ENCODE results near the gene DLX1.
A peak's percentile ranks its signal among the peaks of the same experiment; 100 is the strongest.

Gene DLX1

GRCh38 chr2:172098287-172098649 lies 13.0 kb downstream of the DLX1 start:
- Histone ChIP-seq H3K27ac (ENCODE audit: extremely low read depth, low read depth, low read length) (peak overlapping the region; percentile 99), H3K36me3 (ENCODE audit: control insufficient read depth in 2 of 2, insufficient read depth in 1 of 2, low read length in 2 of 2) (peaks cover 0 to 22% of the 10 kb centered on the region in 2 experiments; a peak in 1 of 3 replicates), H3K4me3 (ENCODE audit: low read depth, low read length) (peak overlapping the region; percentile 67; the same call in 1 of the 2 replicates), H3K9me3 (ENCODE audit: control insufficient read depth, insufficient read depth, low read depth, low read length) (no peaks in the 10 kb centered on the region), H3K4me1 (ENCODE audit: control insufficient read depth, insufficient read depth, low read length) (peaks cover 15% of the 10 kb centered on the region)
- CTCF ChIA-PET, result interaction anchor here (0.6 to 1.3 kb wide), 3 partner anchors 17 to 395 kb away, joined by 3 read pairs; no protein-coding TSS in a partner anchor
- TF ChIP-seq ZSCAN16 (tag by site-specific recombination; IDR thresholded peaks at IDR 0.05), result no peak
- TF ChIP-seq, protein P1, sequence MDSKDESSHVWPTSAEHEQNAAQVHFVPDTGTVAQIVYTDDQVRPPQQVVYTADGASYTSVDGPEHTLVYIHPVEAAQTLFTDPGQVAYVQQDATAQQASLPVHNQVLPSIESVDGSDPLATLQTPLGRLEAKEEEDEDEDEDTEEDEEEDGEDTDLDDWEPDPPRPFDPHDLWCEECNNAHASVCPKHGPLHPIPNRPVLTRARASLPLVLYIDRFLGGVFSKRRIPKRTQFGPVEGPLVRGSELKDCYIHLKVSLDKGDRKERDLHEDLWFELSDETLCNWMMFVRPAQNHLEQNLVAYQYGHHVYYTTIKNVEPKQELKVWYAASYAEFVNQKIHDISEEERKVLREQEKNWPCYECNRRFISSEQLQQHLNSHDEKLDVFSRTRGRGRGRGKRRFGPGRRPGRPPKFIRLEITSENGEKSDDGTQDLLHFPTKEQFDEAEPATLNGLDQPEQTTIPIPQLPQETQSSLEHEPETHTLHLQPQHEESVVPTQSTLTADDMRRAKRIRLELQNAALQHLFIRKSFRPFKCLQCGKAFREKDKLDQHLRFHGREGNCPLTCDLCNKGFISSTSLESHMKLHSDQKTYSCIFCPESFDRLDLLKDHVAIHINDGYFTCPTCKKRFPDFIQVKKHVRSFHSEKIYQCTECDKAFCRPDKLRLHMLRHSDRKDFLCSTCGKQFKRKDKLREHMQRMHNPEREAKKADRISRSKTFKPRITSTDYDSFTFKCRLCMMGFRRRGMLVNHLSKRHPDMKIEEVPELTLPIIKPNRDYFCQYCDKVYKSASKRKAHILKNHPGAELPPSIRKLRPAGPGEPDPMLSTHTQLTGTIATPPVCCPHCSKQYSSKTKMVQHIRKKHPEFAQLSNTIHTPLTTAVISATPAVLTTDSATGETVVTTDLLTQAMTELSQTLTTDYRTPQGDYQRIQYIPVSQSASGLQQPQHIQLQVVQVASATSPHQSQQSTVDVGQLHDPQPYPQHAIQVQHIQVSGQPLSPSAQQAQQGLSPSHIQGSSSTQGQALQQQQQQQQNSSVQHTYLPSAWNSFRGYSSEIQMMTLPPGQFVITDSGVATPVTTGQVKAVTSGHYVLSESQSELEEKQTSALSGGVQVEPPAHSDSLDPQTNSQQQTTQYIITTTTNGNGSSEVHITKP (tag by site-specific recombination; IDR thresholded peaks at IDR 0.05), result peak; percentile 64
- TF ChIP-seq ZNF585B (tag by site-specific recombination; IDR thresholded peaks at IDR 0.05), result no peak
- POLR2A ChIA-PET, result interaction anchor here (0.6 to 8.7 kb wide), 6 partner anchors 14 to 210 kb away, joined by 3 to 147 read pairs (median 6); partner anchors contain the start of genes DLX1, HAT1 and SLC25A12

GRCh38 chr2:172098650-172099471 lies 13.6 kb downstream of the DLX1 start:
- Histone ChIP-seq H3K36me3 (ENCODE audit: control insufficient read depth in 2 of 2, insufficient read depth in 1 of 2, low read length in 2 of 2) (peaks cover 0 to 22% of the 10 kb centered on the region in 2 experiments; a peak in 1 of 3 replicates), H3K4me3 (ENCODE audit: low read depth, low read length) (peak overlapping the region; percentile 67), H3K27ac (ENCODE audit: extremely low read depth, low read depth, low read length) (peak overlapping the region; percentile 99), H3K9me3 (ENCODE audit: control insufficient read depth, insufficient read depth, low read depth, low read length) (no peaks in the 10 kb centered on the region), H3K4me1 (ENCODE audit: control insufficient read depth, insufficient read depth, low read length) (peaks cover 19% of the 10 kb centered on the region)
- ChIA-PET CTCF (interaction anchor here (0.6 to 1.4 kb wide), 6 partner anchors 17 to 395 kb away, joined by 3 to 4 read pairs (median 3); no protein-coding TSS in a partner anchor), POLR2A (interaction anchor here (0.6 to 8.7 kb wide), 7 partner anchors 15 to 211 kb away, joined by 3 to 147 read pairs (median 6); partner anchors contain the start of genes DLX1, HAT1 and SLC25A12)
- 0 out of 2 replicates have a peak, but pooled peaks have one; percentile 62 for TF ChIP-seq TCF7L2 (IDR thresholded peaks at IDR 0.05; ENCODE audit: borderline replicate concordance, low read depth, low read length)
- TF ChIP-seq GLI4 (tag by site-specific recombination; IDR thresholded peaks at IDR 0.05), result peak; percentile 61; the same call in 1 of the 2 replicates
- TF ChIP-seq SP2 (tag by site-specific recombination; IDR thresholded peaks at IDR 0.05), result peak; percentile 68
- TF ChIP-seq ZNF596 (tag by site-specific recombination; IDR thresholded peaks at IDR 0.05), result peak; percentile 57; the same call in 1 of the 2 replicates
- no peak for TF ChIP-seq ZNF133 (tag by site-specific recombination; IDR thresholded peaks at IDR 0.05)
- peak; percentile 77; the same call in 1 of the 2 replicates for TF ChIP-seq HOXC10 (CRISPR knock-in tag; IDR thresholded peaks at IDR 0.05)
- no peak for TF ChIP-seq ZNF654 (tag by site-specific recombination; IDR thresholded peaks at IDR 0.05; ENCODE audit: low read depth)
- peak; percentile 54; the same call in 1 of the 2 replicates for TF ChIP-seq TSHZ1 (tag by site-specific recombination; IDR thresholded peaks at IDR 0.05; ENCODE audit: borderline replicate concordance)
- TF ChIP-seq ZBTB21 (tag by site-specific recombination; IDR thresholded peaks at IDR 0.05), result peak; percentile 60
- peak; percentile 83 for TF ChIP-seq ZNF398 (tag by site-specific recombination; IDR thresholded peaks at IDR 0.05)
- TF ChIP-seq YY1 (tag by site-specific recombination; IDR thresholded peaks at IDR 0.05), result 0 out of 2 replicates have a peak, but pooled peaks have one; percentile 20
- no peak for TF ChIP-seq ZNF664 (tag by site-specific recombination; IDR thresholded peaks at IDR 0.05)
- peak; percentile 21; the same call in 1 of the 2 replicates for TF ChIP-seq ZBTB11 (tag by site-specific recombination; conservative IDR thresholded peaks at IDR 0.05; ENCODE audit: low read depth)
- TF ChIP-seq, protein P2, sequence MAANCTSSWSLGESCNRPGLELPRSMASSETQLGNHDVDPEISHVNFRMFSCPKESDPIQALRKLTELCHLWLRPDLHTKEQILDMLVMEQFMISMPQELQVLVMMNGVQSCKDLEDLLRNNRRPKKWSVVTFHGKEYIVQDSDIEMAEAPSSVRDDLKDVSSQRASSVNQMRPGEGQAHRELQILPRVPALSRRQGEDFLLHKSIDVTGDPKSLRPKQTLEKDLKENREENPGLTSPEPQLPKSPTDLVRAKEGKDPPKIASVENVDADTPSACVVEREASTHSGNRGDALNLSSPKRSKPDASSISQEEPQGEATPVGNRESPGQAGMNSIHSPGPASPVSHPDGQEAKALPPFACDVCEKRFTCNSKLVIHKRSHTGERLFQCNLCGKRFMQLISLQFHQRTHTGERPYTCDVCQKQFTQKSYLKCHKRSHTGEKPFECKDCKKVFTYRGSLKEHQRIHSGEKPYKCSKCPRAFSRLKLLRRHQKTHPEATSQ (tag by site-specific recombination; IDR thresholded peaks at IDR 0.05), result peak; percentile 9; the same call in 1 of the 2 replicates
- TF ChIP-seq KLF10 (tag by site-specific recombination; IDR thresholded peaks at IDR 0.05), result peak; percentile 95
